Measurements from ENCODE around the gene MAGEB3.

GRCh38 chrX:30259927-30260326 lies 29.5 kb downstream of the MAGEB3 start:
- TF ChIP-seq EZH2phosphoT487 (IDR thresholded peaks at IDR 0.05; ENCODE audit: borderline replicate concordance, low read depth, low read length), result no peak
- TF ChIP-seq CTCF (conservative IDR thresholded peaks at IDR 0.05; ENCODE audit: low read length), result no peak
